Activated B cell treated with CpG ODN at 0.5 μM for 24 hours (primary cell): ENCODE measurements around the gene ASTN2. TPM values are rescaled to one million over a fixed set of nuclear protein-coding genes. Genes with fewer than 3 reads are reported as not detected.

Source experiments
- ATAC-seq: fragments of 200-7000 bp; cut with Tn5 transposase; one replicate; pipeline ENCODE4 v1.10.0; 2021; ENCODE audit warnings: low read depth, mild to moderate bottlenecking, moderate library complexity
- CTCF ChIA-PET: fragments of 350-600 bp; sonication (Branson Sonifier 250); formaldehyde crosslinking; loops from one replicate; lab custom pipeline; 2021; ENCODE audit warnings: antibody characterized with exemption; lab: Charles Lee
- POLR2A ChIA-PET: fragments of 350-600 bp; sonication (Branson Sonifier 250); formaldehyde crosslinking; loops from one replicate; lab custom pipeline; 2021; ENCODE audit warnings: antibody characterized with exemption; lab: Charles Lee
- DNase-seq: peaks from one replicate; pipeline ENCODE4 v3.0.0; 2022
- H3K27ac Mint-ChIP-seq: one replicate; pipeline ENCODE4 v1.8.0; 2020; ENCODE audit warnings: mixed read lengths
- H3K27me3 Mint-ChIP-seq: one replicate; pipeline ENCODE4 v1.8.0; 2021; ENCODE audit warnings: mixed read lengths
- H3K36me3 Mint-ChIP-seq: one replicate; pipeline ENCODE4 v1.8.0; 2021; ENCODE audit warnings: low read depth, mixed read lengths
- H3K4me1 Mint-ChIP-seq: one replicate; pipeline ENCODE4 v1.8.0; 2021; ENCODE audit warnings: mixed read lengths
- H3K4me3 Mint-ChIP-seq: one replicate; pipeline ENCODE4 v1.8.0; 2020; ENCODE audit warnings: mild to moderate bottlenecking, mixed read lengths
- H3K9me3 Mint-ChIP-seq: one replicate; pipeline ENCODE4 v1.8.0; 2020; ENCODE audit warnings: mixed read lengths
- intact Hi-C: fragments of 100-400 bp; cut with micrococcal nuclease; formaldehyde crosslinking; loops from one replicate; pipeline ENCODE4 v1.15.1; 2024
- total RNA-seq: library from RNA; stranded (reverse); gene quantifications from 2 replicates; pipeline ENCODE4 v1.2.3, GENCODE V29; 2022
- TF ChIP-seq, protein P1 (sequence below): fragments of 200-600 bp; IDR thresholded peaks from one replicate; pipeline ENCODE4 v1.8.0; 2022; ENCODE audit warnings: antibody characterized with exemption, mild to moderate bottlenecking

The ASTN2 gene
- total RNA-seq, 1 donor from 2014 or later: 2.3 TPM

GRCh38 chr9:117008461-117008860, 406.4 kb downstream of the ASTN2 start:
- no peaks in the 10 kb centered on the region for H3K4me1 Mint-ChIP-seq
- ATAC-seq: no peak
- no peak overlapping the region for H3K27ac Mint-ChIP-seq
- no peaks in the 10 kb centered on the region for H3K9me3 Mint-ChIP-seq
- intact Hi-C loops: no loop called here
- H3K4me3 Mint-ChIP-seq: no peak overlapping the region
- no peak for DNase-seq
- ChIA-PET POLR2A (no interaction called here), CTCF (no interaction called here)
- TF ChIP-seq, protein P1, sequence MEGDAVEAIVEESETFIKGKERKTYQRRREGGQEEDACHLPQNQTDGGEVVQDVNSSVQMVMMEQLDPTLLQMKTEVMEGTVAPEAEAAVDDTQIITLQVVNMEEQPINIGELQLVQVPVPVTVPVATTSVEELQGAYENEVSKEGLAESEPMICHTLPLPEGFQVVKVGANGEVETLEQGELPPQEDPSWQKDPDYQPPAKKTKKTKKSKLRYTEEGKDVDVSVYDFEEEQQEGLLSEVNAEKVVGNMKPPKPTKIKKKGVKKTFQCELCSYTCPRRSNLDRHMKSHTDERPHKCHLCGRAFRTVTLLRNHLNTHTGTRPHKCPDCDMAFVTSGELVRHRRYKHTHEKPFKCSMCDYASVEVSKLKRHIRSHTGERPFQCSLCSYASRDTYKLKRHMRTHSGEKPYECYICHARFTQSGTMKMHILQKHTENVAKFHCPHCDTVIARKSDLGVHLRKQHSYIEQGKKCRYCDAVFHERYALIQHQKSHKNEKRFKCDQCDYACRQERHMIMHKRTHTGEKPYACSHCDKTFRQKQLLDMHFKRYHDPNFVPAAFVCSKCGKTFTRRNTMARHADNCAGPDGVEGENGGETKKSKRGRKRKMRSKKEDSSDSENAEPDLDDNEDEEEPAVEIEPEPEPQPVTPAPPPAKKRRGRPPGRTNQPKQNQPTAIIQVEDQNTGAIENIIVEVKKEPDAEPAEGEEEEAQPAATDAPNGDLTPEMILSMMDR: no peak
- peaks cover 2% of the 10 kb centered on the region for H3K27me3 Mint-ChIP-seq
- no peaks in the 10 kb centered on the region for H3K36me3 Mint-ChIP-seq

DNA sequence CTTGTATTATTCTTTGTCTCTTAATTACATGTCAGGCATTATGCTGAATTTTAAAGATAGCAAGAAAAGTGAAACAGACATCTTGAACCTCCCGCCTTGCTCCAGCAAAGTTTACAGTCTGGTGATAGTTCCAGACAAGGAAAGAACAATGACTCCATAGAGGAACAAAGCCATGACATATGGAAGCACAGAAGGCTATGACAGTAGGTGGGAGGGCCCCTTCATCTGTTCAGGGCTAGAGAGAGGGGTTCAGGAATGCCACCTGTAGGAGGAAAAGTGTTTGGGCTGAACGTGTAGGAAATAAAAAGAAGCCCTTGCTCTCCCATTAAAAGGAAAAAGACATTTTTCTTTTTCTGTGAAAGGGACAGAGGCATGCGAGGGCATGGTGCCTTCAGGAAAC, 412.2 kb downstream of the ASTN2 start:
- Mint-ChIP-seq H3K27ac (no peak overlapping the region), H3K4me3 (no peak overlapping the region), H3K36me3 (no peaks in the 10 kb centered on the region), H3K27me3 (peaks cover 3% of the 10 kb centered on the region), H3K4me1 (no peaks in the 10 kb centered on the region), H3K9me3 (peaks cover 2% of the 10 kb centered on the region)
- ChIA-PET POLR2A (no interaction called here), CTCF (no interaction called here)
- TF ChIP-seq, protein P1: no peak
- ATAC-seq (no peak), DNase-seq (no peak)
- intact Hi-C loops: no loop called here

GRCh38 chr9:117000834-117001233, 414.0 kb downstream of the ASTN2 start:
- CTCF ChIA-PET: no interaction called here

GRCh38 chr9:117000196-117000723, 414.6 kb downstream of the ASTN2 start:
- intact Hi-C loops: no loop called here
- TF ChIP-seq, protein P1: no peak
- Mint-ChIP-seq H3K27me3 (peaks cover 3% of the 10 kb centered on the region), H3K36me3 (no peaks in the 10 kb centered on the region), H3K9me3 (peaks cover 2% of the 10 kb centered on the region), H3K4me1 (no peaks in the 10 kb centered on the region), H3K27ac (no peak overlapping the region), H3K4me3 (no peak overlapping the region)
- POLR2A ChIA-PET: no interaction called here
- no peak for ATAC-seq
- no peak for DNase-seq
- CTCF ChIA-PET: no interaction called here

More at GRCh38 chr9:117000834-117001233, 414.0 kb downstream of the ASTN2 start:
- ATAC-seq: no peak
- no peak for DNase-seq
- H3K4me3 Mint-ChIP-seq: no peak overlapping the region
- intact Hi-C loops: no loop called here
- H3K27me3 Mint-ChIP-seq: peaks cover 3% of the 10 kb centered on the region
- POLR2A ChIA-PET: no interaction called here
- TF ChIP-seq, protein P1: no peak
- H3K36me3 Mint-ChIP-seq: no peaks in the 10 kb centered on the region
- H3K27ac Mint-ChIP-seq: no peak overlapping the region
- no peaks in the 10 kb centered on the region for H3K4me1 Mint-ChIP-seq
- H3K9me3 Mint-ChIP-seq: peaks cover 2% of the 10 kb centered on the region

DNA sequence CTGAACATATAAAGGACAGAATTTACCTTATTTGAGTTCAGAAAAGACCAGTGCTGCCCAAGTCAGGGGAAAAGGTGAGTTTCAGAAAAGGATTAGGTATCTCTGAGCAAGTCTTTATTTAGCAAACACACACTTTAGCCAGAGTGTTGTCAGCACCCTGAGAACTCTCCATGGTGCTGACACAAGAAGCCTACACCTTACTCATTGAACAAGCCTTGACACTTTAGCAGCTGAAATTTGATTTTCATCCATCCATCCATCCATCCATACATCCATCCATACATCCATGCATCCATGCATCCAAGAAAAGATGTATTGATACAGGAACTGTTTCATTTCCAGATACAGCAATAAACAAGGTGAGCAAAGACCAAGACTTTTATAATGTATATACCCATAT, 416.6 kb downstream of the ASTN2 start:
- POLR2A ChIA-PET: no interaction called here
- no peaks in the 10 kb centered on the region for H3K36me3 Mint-ChIP-seq
- no peak for ATAC-seq

More for the DNA sequence above, 416.6 kb downstream of the ASTN2 start:
- CTCF ChIA-PET: no interaction called here
- TF ChIP-seq, protein P1: no peak
- Mint-ChIP-seq H3K4me1 (no peaks in the 10 kb centered on the region), H3K27ac (no peak overlapping the region), H3K27me3 (peaks cover 3% of the 10 kb centered on the region), H3K4me3 (no peak overlapping the region), H3K9me3 (peaks cover 2% of the 10 kb centered on the region)
- DNase-seq: no peak
- intact Hi-C loops: no loop called here
